ENCODE results near the gene TRIM41.
"Not testable (repeated sequence)": the region's sequence is repeated elsewhere in the genome, so short reads cannot be mapped to it uniquely, and the experiment has no call there.

The TRIM41 gene

DNA sequence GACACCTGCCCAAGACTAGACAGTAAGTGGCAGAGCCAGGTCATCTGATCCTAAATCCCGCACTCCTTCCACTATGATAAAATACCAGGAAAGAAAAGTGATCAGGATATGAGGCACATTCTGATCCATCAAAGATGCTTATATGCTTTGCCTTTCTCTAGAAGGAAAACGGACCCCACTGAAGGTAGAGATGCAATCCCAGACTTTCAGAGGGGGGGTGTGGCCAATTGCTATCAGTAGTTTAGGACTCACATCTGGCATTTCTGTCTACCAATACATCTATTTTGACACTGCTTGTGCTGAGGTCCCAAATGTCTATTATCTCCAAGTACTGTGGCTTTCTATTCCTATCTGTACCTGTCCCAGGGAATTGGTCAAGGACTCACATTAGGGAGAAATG, 36.2 kb downstream of the TRIM41 start:
- no peak for DNase-seq

GRCh38 chr5:181259974-181260719, 37.1 kb downstream of the TRIM41 start:
- no peak for DNase-seq

GRCh38 chr5:181260720-181261319, 37.7 kb downstream of the TRIM41 start, which contains the start of gene TRIM52:
Gene TRIM52 (minus strand): TSS chr5:181261143. CDS start chr5:181260813, 330 bp downstream.
- no peak for DNase-seq

- no peak for DNase-seq
Observed at GRCh38 chr5:181261320-181262049, 38.4 kb downstream of the TRIM41 start.

DNA sequence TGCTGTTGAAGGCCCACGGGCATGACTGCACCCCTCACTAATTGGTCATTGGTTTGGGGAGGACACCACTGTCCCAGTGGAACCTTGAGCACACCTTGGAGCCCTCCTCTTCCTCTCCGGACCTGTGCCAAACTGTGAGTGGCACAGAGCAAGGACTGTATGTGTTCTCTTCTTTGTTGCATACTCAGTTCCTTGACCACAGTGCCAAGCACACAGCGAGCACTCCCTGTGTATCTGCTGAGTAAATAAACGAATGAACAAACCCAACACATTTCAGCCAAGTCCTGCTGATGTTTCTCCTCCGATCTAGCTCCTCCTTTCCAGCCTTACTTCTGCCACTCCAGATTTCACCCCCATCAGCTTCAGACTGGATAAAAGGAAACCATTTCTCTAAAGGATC, 40.6 kb downstream of the TRIM41 start:
- DNase-seq: no peak

DNA sequence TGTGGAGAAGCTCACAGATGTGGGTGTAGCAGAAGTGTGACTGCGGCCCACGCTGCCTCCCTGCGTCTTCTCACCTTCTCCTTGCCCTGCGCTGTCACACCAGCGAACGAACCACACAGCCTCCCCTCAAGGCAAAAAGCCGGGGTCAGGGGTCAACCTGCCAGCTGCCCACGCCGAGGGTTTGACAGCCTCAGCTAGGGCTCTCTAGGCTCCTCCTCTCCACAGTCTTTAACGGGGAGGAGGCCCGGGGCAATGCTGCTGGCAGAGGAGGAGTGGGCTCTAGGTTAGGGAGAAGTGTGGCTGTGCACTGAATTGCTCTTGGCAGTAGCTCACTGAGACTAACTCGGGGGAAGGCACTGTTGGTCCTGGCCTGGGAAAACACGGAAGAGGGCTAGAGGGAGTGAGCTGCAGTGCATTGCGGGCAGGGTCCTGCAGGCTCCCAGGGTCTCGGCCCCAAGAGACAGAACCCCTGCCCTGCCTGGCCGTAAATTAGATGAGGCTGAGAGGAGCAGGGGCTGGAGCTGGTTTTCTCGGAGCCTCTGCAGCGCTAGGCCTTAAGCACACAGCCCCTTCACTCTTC, 42.1 kb downstream of the TRIM41 start:
- DNase-seq: no peak

DNA sequence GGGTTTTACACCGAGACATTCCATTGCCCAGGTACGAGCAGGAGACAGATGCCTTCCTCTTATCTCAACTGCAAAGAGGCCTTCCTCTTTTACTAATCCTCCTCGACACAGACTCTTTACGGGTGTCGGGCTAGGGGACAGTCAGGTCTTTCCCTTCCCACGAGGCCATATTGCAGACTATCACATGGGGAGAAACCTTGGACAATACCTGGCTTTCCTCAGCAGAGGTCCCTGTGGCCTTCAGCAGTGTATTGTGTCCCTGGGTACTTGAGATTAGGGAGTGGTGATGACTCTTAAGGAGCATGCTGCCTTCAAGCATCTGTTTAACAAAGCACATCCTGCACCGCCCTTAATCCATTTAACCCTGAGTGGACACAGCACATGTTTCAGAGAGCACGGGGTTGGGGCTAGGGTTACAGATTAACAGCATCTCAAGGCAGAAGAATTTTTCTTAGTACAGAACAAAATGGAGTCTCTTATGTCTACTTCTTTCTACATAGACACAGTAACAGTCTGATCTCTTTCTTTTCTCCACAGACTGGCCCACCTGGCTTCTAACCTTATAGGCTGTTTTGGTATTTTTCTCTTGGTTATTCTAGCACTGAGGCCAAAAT, 44.3 kb downstream of the TRIM41 start:
- not testable (repeated sequence) for DNase-seq

GRCh38 chr5:181267907-181268306, 44.8 kb downstream of the TRIM41 start:
- not testable (repeated sequence) for DNase-seq

- no peak for DNase-seq
Observed at GRCh38 chr5:181271081-181271480, 48.0 kb downstream of the TRIM41 start.

DNA sequence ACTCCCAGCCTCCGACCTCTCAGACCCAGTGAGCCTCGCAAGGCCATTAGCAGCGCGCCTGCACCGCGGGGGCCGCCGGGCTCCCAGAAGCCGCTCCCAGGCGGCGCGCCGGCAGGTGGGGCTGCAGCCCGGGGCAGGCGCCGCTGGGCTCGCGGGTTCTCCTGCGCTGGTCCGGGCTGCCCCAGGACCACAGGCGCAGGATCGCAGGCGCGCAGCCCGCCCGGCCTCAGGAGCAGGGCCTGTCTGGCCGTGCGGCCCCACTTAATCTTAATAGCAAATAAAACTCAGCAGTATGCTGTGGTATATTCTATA, 50.3 kb downstream of the TRIM41 start:
- not testable (repeated sequence) for DNase-seq

DNA sequence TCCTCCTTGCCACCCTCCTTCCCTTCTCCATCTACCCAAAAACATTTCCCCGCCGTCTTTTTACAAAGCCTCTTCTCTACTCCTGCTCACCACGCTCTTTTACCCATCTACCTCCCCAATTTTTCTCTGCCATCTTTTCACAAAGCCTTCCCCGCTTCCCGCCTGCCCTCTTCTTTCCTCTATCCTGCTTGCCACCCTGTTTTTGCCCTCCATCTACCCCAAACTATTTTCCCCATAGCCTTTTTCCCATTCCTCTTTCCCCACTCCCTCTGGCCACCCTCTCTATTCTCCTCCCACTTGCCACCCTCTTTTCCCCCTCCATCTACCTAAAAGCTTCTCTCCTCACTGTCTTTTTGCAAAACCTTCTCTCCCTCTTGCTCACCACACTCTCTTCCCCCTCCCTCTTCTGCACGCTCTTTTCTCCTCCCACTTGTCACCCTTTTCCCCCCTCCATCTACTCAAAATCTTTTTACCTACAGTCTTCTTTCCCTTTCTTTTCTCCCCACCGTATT, 57.2 kb downstream of the TRIM41 start:
- DNase-seq: no peak

DNA sequence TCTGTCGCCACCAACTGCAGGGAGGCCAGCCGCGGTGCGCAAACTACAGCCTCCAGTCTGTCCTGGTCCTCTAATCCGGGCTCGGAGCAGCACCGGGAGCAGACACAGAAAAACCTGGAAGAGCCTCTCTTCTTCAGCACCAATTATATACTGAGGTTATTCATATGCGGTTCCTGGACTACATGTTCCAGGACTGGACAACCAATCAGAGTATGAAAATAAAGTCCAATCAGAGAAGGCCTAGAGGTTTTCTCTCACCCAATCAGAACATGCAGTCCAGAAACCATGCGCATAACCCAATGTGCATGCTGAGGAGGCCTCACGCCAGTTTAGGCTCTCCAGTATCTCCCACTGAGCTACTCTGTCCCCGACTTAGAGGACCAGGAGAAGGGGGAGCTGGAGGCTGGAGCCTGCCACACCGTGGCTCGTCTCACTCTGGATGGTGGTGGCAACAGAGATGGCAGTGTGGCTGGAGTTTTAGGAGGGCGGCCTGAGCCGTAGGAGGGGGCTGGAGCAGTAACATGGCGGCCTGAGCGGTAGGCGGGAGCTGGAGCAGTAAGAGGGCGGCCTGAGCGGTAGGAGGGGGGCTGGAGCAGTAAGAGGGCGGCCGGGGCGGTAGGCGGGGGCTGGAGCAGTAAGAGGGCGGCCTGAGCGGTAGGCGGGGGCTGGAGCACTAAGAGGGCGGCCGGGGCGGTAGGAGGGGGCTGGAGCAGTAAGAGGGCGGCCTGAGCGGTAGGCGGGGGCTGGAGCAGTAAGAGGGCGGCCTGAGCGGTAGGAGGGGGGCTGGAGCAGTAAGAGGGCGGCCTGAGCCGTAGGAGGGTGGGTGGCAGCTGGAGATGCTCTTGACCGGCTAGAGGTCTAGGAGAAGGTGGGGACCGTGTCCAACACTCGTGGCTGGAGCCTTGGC, 58.2 kb downstream of the TRIM41 start:
- no peak for DNase-seq

DNA sequence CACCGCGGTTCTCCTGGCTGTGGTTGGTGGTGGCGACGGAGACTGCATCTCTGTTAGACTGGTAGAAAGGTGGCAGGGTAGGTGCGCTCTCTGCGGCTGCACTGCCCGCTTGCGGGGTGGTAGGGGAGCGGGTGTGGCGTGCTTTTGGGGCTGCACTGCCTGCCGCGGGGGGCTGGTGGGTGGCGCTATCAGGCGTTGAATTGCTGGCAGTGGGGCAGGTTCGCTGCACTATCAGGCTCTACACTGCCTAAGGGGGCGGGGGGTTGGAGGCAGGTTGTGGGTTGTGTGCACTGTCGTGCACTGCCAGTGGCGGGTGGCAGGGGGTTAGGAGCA, 58.9 kb downstream of the TRIM41 start:
- no peak for DNase-seq

- DNase-seq: not testable (repeated sequence)
Observed at GRCh38 chr5:181282415-181282814, 59.3 kb downstream of the TRIM41 start.

GRCh38 chr5:181282874-181283273, 59.8 kb downstream of the TRIM41 start:
- DNase-seq: no peak

GRCh38 chr5:181283347-181283746, 60.3 kb downstream of the TRIM41 start:
- no peak for DNase-seq

- not testable (repeated sequence) for DNase-seq
Observed at GRCh38 chr5:181283841-181284755, 61.0 kb downstream of the TRIM41 start.
